Adipose tissue (tissue), 3 donors: ENCODE measurements around the gene ZNF366. TPM values are rescaled to one million over a fixed set of nuclear protein-coding genes. Genes with fewer than 3 reads are reported as not detected.

Source experiments
- H3K27ac ChIP-seq: one replicate; pipeline ENCODE4 v1.5.1; 2013; ENCODE audit warnings: low read depth, low read length
- WGBS, 3 donors: extraction: QIAGEN DNeasy Blood & Tissue Kit; methylation state at CpG; one replicate each; pipeline ENCODE4 v1.1.7; 2013; 5-methylcytosine and 5-hydroxymethylcytosine counted together
- polyA plus RNA-seq, 3 donors: library from polyadenylated mRNA; stranded (reverse); fragments of 200-250 nt; gene quantifications; one replicate each; pipeline ENCODE4 v1.2.3, GENCODE V29; 2013
- donor health status: healthy with polysubstance abuse.
- donor health status: Bipolar disorder and iron deficiency.
- donor health status: healthy.

ZNF366 gene
- polyA plus RNA-seq, 3 donors = 0.82 to 3.3 (median 1.5) TPM

- H3K27ac ChIP-seq = no peak overlapping the region
- 63 to 78% (median 66%) methylated on average over 14 of the region's 14 CpGs for WGBS, 3 donors
Measured at GRCh38 chr5:72503888-72504491, 3.2 kb downstream of the ZNF366 start.

- WGBS, 3 donors = 75 to 87% (median 77%) methylated on average over 3 of the region's 3 CpGs
- no peak overlapping the region for H3K27ac ChIP-seq
Measured at GRCh38 chr5:72501488-72501887, 5.7 kb downstream of the ZNF366 start.

GRCh38 chr5:72499730-72500129, 7.5 kb downstream of the ZNF366 start:
- 51 to 78% (median 65%) methylated on average over 12 of the region's 12 CpGs for WGBS, 3 donors

GRCh38 chr5:72499090-72499489, 8.1 kb downstream of the ZNF366 start:
- WGBS, 3 donors = 60 to 82% (median 66%) methylated on average over 2 of the region's 2 CpGs
- H3K27ac ChIP-seq = no peak overlapping the region

More at GRCh38 chr5:72499730-72500129, 7.5 kb downstream of the ZNF366 start:
- no peak overlapping the region for H3K27ac ChIP-seq

- H3K27ac ChIP-seq = no peak overlapping the region
- 92 to 95% (median 94%) methylated on average over 2 of the region's 2 CpGs for WGBS, 3 donors
Measured at GRCh38 chr5:72498284-72498683, 8.9 kb downstream of the ZNF366 start.

- no peak overlapping the region for H3K27ac ChIP-seq
- WGBS, 3 donors = 88 to 91% (median 88%) methylated on average over 3 of the region's 3 CpGs
Measured at GRCh38 chr5:72497823-72498222, 9.4 kb downstream of the ZNF366 start.

- 66 to 90% (median 90%) methylated on average over 6 of the region's 6 CpGs for WGBS, 3 donors
- H3K27ac ChIP-seq = no peak overlapping the region
Measured at GRCh38 chr5:72495410-72495809, 11.8 kb downstream of the ZNF366 start.

- H3K27ac ChIP-seq = no peak overlapping the region
- WGBS, 3 donors = 59 to 70% (median 59%) methylated on average over 5 of the region's 5 CpGs
Measured at GRCh38 chr5:72494623-72495124, 12.5 kb downstream of the ZNF366 start.

GRCh38 chr5:72489536-72489935, 17.7 kb downstream of the ZNF366 start:
- no peak overlapping the region for H3K27ac ChIP-seq

GRCh38 chr5:72488756-72489155, 18.5 kb downstream of the ZNF366 start:
- no peak overlapping the region for H3K27ac ChIP-seq

- H3K27ac ChIP-seq = no peak overlapping the region
- WGBS, 3 donors = 89 to 94% (median 92%) methylated on average over 2 of the region's 2 CpGs
Measured at GRCh38 chr5:72487177-72487576, 20.0 kb downstream of the ZNF366 start.

GRCh38 chr5:72486371-72486770, 20.8 kb downstream of the ZNF366 start:
- H3K27ac ChIP-seq = no peak overlapping the region

GRCh38 chr5:72485430-72485974, 21.7 kb downstream of the ZNF366 start:
- 73 to 92% (median 84%) methylated on average over 6 of the region's 6 CpGs for WGBS, 3 donors
- no peak overlapping the region for H3K27ac ChIP-seq

GRCh38 chr5:72482046-72482445, 25.2 kb downstream of the ZNF366 start:
- 77 to 84% (median 81%) methylated on average over 3 of the region's 3 CpGs for WGBS, 3 donors
- H3K27ac ChIP-seq = no peak overlapping the region

- H3K27ac ChIP-seq = no peak overlapping the region
- 70 to 81% (median 74%) methylated on average over 9 of the region's 9 CpGs for WGBS, 3 donors
Measured at GRCh38 chr5:72480841-72481240, 26.4 kb downstream of the ZNF366 start.

GRCh38 chr5:72479921-72480320, 27.3 kb downstream of the ZNF366 start:
- H3K27ac ChIP-seq = no peak overlapping the region
- 84 to 94% (median 89%) methylated on average over 1 of the region's 1 CpG for WGBS, 3 donors

- WGBS, 3 donors = 46 to 53% (median 52%) methylated on average over 1 of the region's 1 CpG
- H3K27ac ChIP-seq = no peak overlapping the region
Measured at GRCh38 chr5:72478684-72479083, 28.5 kb downstream of the ZNF366 start.

- H3K27ac ChIP-seq = no peak overlapping the region
Measured at GRCh38 chr5:72478276-72478675, 28.9 kb downstream of the ZNF366 start.

GRCh38 chr5:72477644-72478043, 29.6 kb downstream of the ZNF366 start:
- no peak overlapping the region for H3K27ac ChIP-seq
- 87 to 89% (median 88%) methylated on average over 4 of the region's 4 CpGs for WGBS, 3 donors

GRCh38 chr5:72477176-72477575, 30.0 kb downstream of the ZNF366 start:
- WGBS, 3 donors = 50 to 65% (median 62%) methylated on average over 1 of the region's 1 CpG
- H3K27ac ChIP-seq = no peak overlapping the region
